ENCODE data around the gene UHMK1. TPM values are rescaled to one million over a fixed set of nuclear protein-coding genes. Genes with fewer than 3 reads are reported as not detected.
A peak's percentile ranks its signal among the peaks of the same experiment; 100 is the strongest.
"Not testable (repeated sequence)": the region's sequence is repeated elsewhere in the genome, so short reads cannot be mapped to it uniquely, and the experiment has no call there.

The UHMK1 gene, protein sequence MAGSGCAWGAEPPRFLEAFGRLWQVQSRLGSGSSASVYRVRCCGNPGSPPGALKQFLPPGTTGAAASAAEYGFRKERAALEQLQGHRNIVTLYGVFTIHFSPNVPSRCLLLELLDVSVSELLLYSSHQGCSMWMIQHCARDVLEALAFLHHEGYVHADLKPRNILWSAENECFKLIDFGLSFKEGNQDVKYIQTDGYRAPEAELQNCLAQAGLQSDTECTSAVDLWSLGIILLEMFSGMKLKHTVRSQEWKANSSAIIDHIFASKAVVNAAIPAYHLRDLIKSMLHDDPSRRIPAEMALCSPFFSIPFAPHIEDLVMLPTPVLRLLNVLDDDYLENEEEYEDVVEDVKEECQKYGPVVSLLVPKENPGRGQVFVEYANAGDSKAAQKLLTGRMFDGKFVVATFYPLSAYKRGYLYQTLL
- 133 and 177 TPM in 2 replicates for total RNA-seq (2014; rRNA removed; shearing (Covaris generic))

DNA sequence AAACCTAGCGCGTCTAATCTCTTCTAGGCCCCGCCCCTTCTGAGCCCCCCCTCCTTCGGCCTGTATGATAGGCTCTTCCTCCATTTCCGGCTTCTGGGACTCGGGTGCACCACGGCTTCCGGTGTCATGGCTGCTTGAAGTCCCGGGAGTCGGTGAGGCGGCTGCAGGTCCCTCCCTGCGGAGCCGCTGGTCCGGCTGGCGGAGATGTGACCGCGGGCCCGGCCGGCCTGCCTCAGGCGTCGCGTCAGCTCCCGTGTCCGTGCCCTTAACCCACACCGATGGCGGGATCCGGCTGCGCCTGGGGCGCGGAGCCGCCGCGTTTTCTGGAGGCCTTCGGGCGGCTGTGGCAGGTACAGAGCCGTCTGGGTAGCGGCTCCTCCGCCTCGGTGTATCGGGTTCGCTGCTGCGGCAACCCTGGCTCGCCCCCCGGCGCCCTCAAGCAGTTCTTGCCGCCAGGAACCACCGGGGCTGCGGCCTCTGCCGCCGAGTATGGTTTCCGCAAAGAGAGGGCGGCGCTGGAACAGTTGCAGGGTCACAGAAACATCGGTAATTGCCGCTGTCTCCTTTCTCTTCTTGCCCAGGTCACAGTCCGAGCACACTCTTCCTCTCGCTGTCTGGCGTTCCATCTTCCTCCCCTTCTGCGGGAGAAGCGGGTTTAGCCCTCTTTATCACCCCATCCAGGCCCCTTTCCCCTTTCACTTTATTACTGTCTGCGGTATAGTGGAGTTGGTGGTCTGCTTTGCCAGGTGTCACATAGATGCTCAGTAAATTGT, at the start of gene UHMK1:
Gene UHMK1 (plus strand): TSS at position 96 of the 773 bp plus-strand sequence. CDS start 183 bp downstream, at position 279.
- H3K36me3 ChIP-seq = peaks cover 35% of the 10 kb centered on the region
- DNase-seq (ENCODE audit: low read depth in 1 of 2, low spot score in 2 of 2) = peak; percentile 84 to 92
- peaks cover 20% of the 10 kb centered on the region for H3K4me1 ChIP-seq (replicated peaks)
- peak within 1 kb of the TSS; percentile 86 for H3K27ac ChIP-seq
- peak within 1 kb of the TSS; percentile 99 for H3K4me3 ChIP-seq
- H3K27me3 ChIP-seq (replicated peaks) = peaks cover under 1% of the 10 kb centered on the region; the same call in 1 of the 2 replicates
- no peaks in the 10 kb centered on the region for H3K9me3 ChIP-seq (replicated peaks)

DNA sequence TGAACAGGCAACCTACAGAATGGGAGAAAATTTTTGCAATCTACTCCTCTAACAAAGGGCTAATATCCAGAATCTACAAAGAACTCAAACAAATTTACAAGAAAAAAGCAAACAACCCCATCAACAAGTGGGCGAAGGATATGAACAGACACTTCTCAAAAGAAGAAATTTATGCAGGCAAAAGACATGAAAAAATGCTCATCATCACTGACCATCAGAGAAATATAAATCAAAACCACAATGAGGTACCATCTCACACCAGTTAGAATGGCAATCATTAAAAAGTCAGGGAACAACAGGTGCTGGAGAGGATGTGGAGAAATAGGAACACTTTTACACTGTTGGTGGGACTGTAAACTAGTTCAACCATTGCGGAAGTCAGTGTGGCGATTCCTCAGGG, 43.3 kb upstream of the UHMK1 start:
- not testable (repeated sequence) for H3K4me3 ChIP-seq; H3K36me3 ChIP-seq; H3K9me3 ChIP-seq (replicated peaks); DNase-seq (ENCODE audit: low read depth in 1 of 2, low spot score in 2 of 2); H3K27me3 ChIP-seq (replicated peaks); H3K27ac ChIP-seq; H3K4me1 ChIP-seq (replicated peaks)

DNA sequence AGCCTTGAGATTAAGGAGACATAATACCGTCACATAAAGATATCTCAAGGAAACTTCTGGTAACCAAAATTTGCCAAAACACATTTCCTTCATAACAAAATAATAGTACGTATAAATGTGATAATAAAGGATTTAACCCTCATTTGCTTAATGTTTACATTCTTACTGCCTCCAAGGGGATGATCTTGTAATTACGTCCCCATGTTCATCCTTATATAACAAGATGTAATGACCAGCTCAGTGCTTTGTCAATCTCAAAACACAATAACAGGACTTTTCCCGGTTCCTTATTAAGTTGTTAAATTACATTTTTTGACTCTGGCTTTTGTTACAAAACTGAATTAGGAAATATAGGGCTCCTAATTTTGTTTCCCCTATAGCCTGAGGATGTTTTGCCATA, 41.3 kb upstream of the UHMK1 start:
- DNase-seq (ENCODE audit: low read depth in 1 of 2, low spot score in 2 of 2) = no peak
- no peaks in the 10 kb centered on the region for H3K9me3 ChIP-seq (replicated peaks)
- H3K4me3 ChIP-seq = no peak overlapping the region
- no peaks in the 10 kb centered on the region for H3K4me1 ChIP-seq (replicated peaks)
- H3K36me3 ChIP-seq = no peaks in the 10 kb centered on the region
- no peaks in the 10 kb centered on the region for H3K27me3 ChIP-seq (replicated peaks)
- no peak overlapping the region for H3K27ac ChIP-seq

DNA sequence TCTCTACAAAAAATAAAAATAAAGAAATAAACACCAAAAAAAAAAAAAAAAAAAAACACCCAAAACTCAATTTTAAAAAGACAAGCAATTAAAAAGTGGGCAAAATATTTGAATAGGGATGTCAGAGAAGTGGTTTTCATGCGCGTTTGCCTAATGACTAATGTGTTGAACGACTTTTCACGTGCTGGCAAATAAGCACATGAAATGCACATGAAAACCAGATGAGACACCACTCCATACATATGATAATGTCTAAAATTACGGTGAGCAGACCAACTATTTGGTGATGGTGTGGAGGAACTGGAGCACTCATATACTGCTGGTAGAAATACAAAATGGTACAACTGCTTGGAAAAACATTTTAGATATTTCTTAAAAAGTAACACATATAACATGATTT, 39.4 kb upstream of the UHMK1 start:
- Histone ChIP-seq H3K27me3 (replicated peaks) (no peaks in the 10 kb centered on the region), H3K36me3 (no peaks in the 10 kb centered on the region), H3K27ac (no peak overlapping the region), H3K4me1 (replicated peaks) (no peaks in the 10 kb centered on the region), H3K9me3 (replicated peaks) (no peaks in the 10 kb centered on the region), H3K4me3 (no peak overlapping the region)
- no peak for DNase-seq (ENCODE audit: low read depth in 1 of 2, low spot score in 2 of 2)

DNA sequence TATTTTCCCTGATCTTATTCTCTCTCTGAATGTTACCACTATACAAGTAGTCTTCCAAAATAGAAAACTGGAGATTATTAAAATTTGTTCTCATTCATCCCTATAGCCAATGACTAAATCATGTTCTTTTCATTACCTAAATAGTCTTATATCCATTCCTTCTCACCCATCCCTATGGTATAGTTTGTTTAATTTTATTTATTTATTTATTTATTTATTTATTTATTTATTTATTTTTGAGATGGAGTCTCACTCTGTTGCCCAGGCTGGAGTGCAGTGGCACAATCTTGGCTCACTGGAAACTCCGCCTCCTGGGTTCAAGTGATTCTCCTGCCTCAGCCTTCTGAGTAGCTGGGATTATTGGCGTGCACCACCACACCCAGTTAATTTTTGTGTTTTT, 35.2 kb upstream of the UHMK1 start:
- not testable (repeated sequence) for H3K4me1 ChIP-seq (replicated peaks); H3K27ac ChIP-seq; H3K36me3 ChIP-seq; DNase-seq (ENCODE audit: low read depth in 1 of 2, low spot score in 2 of 2); H3K9me3 ChIP-seq (replicated peaks); H3K27me3 ChIP-seq (replicated peaks); H3K4me3 ChIP-seq

DNA sequence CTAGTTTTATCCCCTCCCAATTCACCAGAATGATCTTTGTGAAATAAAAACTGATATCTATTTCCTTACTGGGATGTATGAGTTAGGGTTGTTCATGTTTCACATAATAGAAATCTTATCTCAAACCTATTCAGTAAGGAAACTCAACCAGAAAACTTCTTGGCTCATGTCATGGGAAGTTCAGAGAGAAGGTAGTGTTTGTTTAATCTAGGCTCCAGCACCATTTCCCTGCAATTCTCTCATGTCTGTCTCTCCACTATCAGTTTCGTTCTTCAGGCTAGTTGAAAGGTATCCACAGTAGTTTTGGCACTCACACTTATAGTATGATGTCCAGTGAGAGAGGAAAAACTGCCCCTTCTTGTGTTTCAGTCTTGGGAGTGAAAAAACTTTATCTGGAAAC, 34.6 kb upstream of the UHMK1 start:
- no peak for DNase-seq (ENCODE audit: low read depth in 1 of 2, low spot score in 2 of 2)
- no peak overlapping the region for H3K27ac ChIP-seq
- no peak overlapping the region for H3K4me3 ChIP-seq
- no peaks in the 10 kb centered on the region for H3K36me3 ChIP-seq
- no peaks in the 10 kb centered on the region for H3K4me1 ChIP-seq (replicated peaks)
- no peaks in the 10 kb centered on the region for H3K9me3 ChIP-seq (replicated peaks)
- peaks cover 2% of the 10 kb centered on the region; the same call in 1 of the 2 replicates for H3K27me3 ChIP-seq (replicated peaks)

DNA sequence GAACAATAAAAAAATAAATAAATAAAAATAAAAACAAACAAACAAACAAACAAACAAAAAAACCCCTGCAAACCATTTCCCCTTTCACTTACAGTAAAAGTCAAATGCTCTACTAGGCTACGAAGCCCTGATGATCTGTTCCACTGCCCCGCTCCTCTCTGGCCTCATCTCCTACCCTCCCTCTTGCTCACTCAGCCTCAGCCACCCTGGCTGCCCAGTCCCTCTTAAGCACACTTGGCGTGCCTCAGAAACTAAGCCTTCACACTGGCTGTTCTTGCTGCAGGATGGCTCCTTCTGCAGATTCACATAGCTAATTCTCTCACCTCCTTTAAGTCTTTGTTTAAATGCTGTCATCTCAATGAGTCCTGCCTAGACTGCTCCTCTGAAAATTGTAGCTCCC, 30.8 kb upstream of the UHMK1 start:
- H3K27ac ChIP-seq = no peak overlapping the region
- no peaks in the 10 kb centered on the region for H3K4me1 ChIP-seq (replicated peaks)
- no peaks in the 10 kb centered on the region; the same call in 1 of the 2 replicates for H3K9me3 ChIP-seq (replicated peaks)
- DNase-seq (ENCODE audit: low read depth in 1 of 2, low spot score in 2 of 2) = no peak
- no peak overlapping the region for H3K4me3 ChIP-seq
- no peaks in the 10 kb centered on the region for H3K36me3 ChIP-seq
- peaks cover 28% of the 10 kb centered on the region for H3K27me3 ChIP-seq (replicated peaks)

DNA sequence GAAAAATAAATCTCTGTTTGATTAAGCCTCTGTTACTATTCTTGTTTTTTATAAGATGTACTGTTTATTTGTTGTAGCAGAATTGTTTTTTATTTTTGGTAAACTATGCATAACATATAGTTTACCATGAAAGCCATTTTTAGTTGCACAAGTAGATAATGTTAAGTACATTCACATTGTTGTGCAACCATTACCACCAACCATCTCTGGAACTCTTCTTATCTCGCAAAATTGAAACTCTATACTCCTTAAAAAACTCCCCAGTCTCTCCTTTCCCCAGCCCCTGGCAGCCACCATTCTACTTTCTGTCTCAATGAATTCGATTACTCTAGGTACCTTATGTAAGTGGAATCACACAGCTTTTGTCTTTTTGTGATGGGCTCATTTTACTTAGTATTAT, 27.4 kb upstream of the UHMK1 start:
- Histone ChIP-seq H3K9me3 (replicated peaks) (no peaks in the 10 kb centered on the region; the same call in 1 of the 2 replicates), H3K36me3 (no peaks in the 10 kb centered on the region), H3K27ac (no peak overlapping the region), H3K27me3 (replicated peaks) (peaks cover 28% of the 10 kb centered on the region), H3K4me3 (no peak overlapping the region), H3K4me1 (replicated peaks) (no peaks in the 10 kb centered on the region)
- no peak for DNase-seq (ENCODE audit: low read depth in 1 of 2, low spot score in 2 of 2)

DNA sequence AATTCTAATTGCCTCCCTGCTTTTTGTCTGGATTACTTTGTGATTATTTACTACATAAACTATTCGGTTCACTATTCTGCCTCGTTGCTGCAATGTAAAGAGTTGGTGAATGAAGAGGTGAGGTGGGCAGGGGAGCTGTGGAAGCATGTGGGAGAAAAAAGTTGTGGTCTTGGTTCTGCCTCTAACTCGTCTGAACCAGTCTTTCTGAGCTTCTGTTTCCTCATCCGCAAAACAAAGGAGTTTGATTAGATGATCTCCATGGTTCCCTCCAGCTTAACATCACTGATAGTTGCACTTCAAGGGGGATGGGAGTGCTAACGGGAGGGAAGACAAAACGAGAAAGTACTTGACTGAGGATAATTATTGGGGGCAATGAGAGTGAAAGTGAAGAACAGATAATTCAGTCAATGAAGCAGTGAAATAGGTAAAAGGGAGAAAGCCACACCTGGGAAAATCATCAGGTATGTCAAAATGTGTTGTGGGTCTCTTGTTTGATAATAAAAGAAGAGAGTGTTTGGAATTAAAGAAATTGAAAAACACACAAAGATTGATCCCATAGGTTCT, 26.2 kb upstream of the UHMK1 start:
- DNase-seq (ENCODE audit: low read depth in 1 of 2, low spot score in 2 of 2) = no peak
- Histone ChIP-seq H3K4me3 (no peak overlapping the region), H3K9me3 (replicated peaks) (no peaks in the 10 kb centered on the region; the same call in 1 of the 2 replicates), H3K4me1 (replicated peaks) (no peaks in the 10 kb centered on the region), H3K27me3 (replicated peaks) (peaks cover 28% of the 10 kb centered on the region), H3K36me3 (no peaks in the 10 kb centered on the region), H3K27ac (no peak overlapping the region)

DNA sequence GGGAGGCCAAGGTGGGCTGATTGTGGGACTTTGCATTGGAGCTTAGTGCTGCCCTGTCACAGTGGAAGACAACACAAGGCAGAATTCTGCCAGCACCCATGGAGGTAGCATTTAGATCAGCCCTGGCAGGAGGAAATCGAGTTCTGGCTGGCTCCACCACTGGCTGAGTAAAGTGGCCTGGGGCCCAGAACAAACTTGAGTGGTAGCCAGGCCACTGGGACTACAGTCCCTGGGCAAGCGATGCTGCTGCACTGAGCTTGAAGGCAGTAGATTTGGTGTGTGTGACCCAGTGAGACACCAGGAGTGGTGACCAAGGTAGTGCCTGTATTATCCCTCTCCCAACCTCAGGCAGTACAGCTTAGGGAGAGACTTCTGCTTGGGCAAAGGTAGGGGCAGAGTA, 22.5 kb upstream of the UHMK1 start:
- H3K4me3 ChIP-seq = no peak overlapping the region
- H3K27me3 ChIP-seq (replicated peaks) = 0 out of 2 replicates have a peak, but pooled peaks cover 13% of the 10 kb centered on the region
- H3K36me3 ChIP-seq = no peaks in the 10 kb centered on the region
- H3K27ac ChIP-seq = no peak overlapping the region
- DNase-seq (ENCODE audit: low read depth in 1 of 2, low spot score in 2 of 2) = no peak
- H3K4me1 ChIP-seq (replicated peaks) = no peaks in the 10 kb centered on the region
- no peaks in the 10 kb centered on the region for H3K9me3 ChIP-seq (replicated peaks)

DNA sequence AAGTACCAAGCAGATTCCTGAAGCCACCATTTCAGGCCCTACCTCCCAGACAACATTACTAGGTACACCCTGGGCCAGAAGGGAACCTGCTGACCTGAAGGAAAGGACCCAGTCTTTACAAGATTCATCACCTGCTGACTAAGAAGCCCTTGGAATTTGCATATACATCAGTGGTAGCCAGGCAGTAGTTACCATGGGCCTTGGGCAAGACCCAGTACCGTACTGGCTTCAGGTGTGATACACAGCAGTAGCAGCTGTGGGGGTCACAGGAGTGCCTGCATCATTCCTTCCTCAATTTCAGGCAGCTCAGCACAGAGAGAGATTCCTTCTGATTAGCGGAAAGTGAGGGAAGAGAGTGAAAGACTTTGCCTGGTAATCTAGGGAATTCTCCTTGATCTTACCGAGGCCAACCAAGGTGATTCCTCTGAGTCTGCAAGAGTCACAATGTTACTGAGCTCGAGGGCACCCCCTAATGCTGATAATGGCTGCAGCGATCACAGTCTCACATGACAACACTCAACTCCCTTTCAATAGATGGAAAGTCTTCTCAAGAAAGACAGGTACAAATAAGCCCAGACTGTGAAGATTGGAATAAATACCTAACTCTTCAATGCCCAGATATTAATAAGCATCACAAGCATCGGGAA, 22.0 kb upstream of the UHMK1 start:
- no peak overlapping the region for H3K4me3 ChIP-seq
- no peaks in the 10 kb centered on the region for H3K36me3 ChIP-seq
- 0 out of 2 replicates have a peak, but pooled peaks cover 8% of the 10 kb centered on the region for H3K27me3 ChIP-seq (replicated peaks)
- H3K27ac ChIP-seq = no peak overlapping the region
- H3K9me3 ChIP-seq (replicated peaks) = no peaks in the 10 kb centered on the region
- H3K4me1 ChIP-seq (replicated peaks) = no peaks in the 10 kb centered on the region
- DNase-seq (ENCODE audit: low read depth in 1 of 2, low spot score in 2 of 2) = no peak

DNA sequence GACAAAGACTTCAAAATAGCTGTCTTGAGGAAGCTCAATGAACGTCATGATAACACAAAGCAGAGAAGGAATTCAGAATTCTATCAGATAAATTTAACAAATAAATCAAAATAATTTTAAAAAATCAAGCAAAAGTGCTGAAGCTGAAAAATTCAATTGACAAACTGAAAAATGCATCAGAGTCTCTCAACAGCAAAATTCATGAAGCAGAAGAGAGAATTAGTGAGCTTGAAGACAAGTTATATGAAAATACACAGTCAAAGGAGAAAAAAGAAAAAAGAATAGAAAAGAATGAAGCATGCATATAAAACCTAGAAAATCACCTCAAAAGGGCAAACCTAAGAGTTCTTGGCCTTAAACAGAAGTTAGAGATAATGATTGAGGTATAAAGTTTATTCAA, 21.0 kb upstream of the UHMK1 start:
- H3K9me3 ChIP-seq (replicated peaks) = no peaks in the 10 kb centered on the region
- H3K27ac ChIP-seq = no peak overlapping the region
- H3K27me3 ChIP-seq (replicated peaks) = no peaks in the 10 kb centered on the region
- H3K4me1 ChIP-seq (replicated peaks) = no peaks in the 10 kb centered on the region
- H3K36me3 ChIP-seq = no peaks in the 10 kb centered on the region
- DNase-seq (ENCODE audit: low read depth in 1 of 2, low spot score in 2 of 2) = no peak
- H3K4me3 ChIP-seq = no peak overlapping the region

DNA sequence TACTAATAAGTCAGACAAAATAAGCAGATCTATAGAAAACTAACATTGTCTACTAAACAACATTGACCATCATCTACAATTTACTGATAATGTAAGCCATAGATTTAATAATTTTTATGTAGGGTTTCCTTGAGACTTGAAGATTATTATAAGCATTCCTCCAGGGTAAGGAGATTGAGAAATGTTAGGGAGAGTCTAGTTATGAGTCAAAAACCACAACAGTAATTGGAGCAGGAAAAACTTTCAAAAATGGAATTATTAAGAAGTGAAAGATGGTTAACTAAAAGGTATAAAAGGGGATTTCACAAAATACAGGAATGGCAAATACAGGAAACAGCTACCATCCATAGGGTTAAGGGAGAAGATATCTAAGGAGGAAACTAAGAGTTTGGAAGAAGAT, 12.4 kb upstream of the UHMK1 start:
- DNase-seq (ENCODE audit: low read depth in 1 of 2, low spot score in 2 of 2) = no peak
- Histone ChIP-seq H3K27me3 (replicated peaks) (no peaks in the 10 kb centered on the region), H3K9me3 (replicated peaks) (no peaks in the 10 kb centered on the region), H3K27ac (no peak overlapping the region), H3K4me1 (replicated peaks) (no peaks in the 10 kb centered on the region), H3K4me3 (no peak overlapping the region), H3K36me3 (no peaks in the 10 kb centered on the region)
